C4-2B (cell line): ENCODE measurements around the gene EFCAB13.

ENCODE experiments used
- ZFX ChIP-seq: fragments of 450-650 bp; IDR thresholded peaks from 2 replicates; pipeline ENCODE4 v1.6.1; 2017
- TF ChIP-seq, protein P1 (sequence below): fragments of 450-650 bp; conservative IDR thresholded peaks from 2 replicates; pipeline ENCODE4 v1.5.1; 2017; ENCODE audit warnings: mild to moderate bottlenecking

DNA sequence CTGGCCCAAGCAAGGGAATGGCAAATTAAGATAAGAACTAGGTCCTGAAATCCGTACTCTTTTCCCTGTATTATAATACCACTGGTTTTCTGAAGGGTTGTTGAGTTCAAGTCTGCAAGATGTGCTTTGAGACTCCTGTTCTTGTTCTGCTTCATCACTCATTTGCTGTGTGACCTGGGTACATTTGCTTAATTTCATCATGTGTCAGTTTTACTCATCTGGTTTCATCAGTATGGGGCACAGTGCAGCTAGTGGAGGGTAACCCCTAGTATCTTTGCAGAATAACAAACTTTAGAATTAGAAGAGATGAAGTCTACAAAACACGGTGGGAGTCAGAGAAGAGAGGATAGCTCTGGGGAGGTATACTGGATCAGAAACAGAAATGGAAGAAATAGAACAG is 21.9 kb upstream of the EFCAB13 start:
- TF ChIP-seq, protein P1, sequence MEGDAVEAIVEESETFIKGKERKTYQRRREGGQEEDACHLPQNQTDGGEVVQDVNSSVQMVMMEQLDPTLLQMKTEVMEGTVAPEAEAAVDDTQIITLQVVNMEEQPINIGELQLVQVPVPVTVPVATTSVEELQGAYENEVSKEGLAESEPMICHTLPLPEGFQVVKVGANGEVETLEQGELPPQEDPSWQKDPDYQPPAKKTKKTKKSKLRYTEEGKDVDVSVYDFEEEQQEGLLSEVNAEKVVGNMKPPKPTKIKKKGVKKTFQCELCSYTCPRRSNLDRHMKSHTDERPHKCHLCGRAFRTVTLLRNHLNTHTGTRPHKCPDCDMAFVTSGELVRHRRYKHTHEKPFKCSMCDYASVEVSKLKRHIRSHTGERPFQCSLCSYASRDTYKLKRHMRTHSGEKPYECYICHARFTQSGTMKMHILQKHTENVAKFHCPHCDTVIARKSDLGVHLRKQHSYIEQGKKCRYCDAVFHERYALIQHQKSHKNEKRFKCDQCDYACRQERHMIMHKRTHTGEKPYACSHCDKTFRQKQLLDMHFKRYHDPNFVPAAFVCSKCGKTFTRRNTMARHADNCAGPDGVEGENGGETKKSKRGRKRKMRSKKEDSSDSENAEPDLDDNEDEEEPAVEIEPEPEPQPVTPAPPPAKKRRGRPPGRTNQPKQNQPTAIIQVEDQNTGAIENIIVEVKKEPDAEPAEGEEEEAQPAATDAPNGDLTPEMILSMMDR, result no peak
- no peak for TF ChIP-seq ZFX
